Pancreas (tissue), 10 donors: Measurements from ENCODE around the gene IRAK2. TPM values are rescaled to one million over a fixed set of nuclear protein-coding genes. Genes with fewer than 3 reads are reported as not detected.

Experiments
- ATAC-seq, 4 donors: fragments of 200-7000 bp; cut with Tn5 transposase; one replicate each; pipeline versions ENCODE4 v1.8.0 to v1.9.1; 2020; ENCODE audit warnings: mild to moderate bottlenecking in 4 of 4, moderate library complexity in 4 of 4
- DNase-seq, 6 donors: peaks; one replicate each; pipeline ENCODE4 v3.0.0-alpha.2; 2020
- FAIRE-seq: peaks from 2 replicates; lab custom pipeline; 2012; peaks lifted over from hg19 to GRCh38; lab: Jason Lieb, UNC
- H3K27ac ChIP-seq, 4 donors: fragments of 200-600 bp; sonication (generic); 1 replicate in 3 of 4; 2 replicates in 1 of 4; pipeline versions ENCODE4 v1.5.0 to v1.8.0; 2020
- H3K27me3 ChIP-seq, 4 donors: fragments of 200-600 bp; one replicate each; pipeline ENCODE4 v1.8.0; 2021
- H3K36me3 ChIP-seq, 3 donors: fragments of 200-600 bp; sonication (generic) in 1 of 3; one replicate each; pipeline versions ENCODE4 v1.5.0 to v1.8.0; 2020 to 2021
- H3K4me1 ChIP-seq, 3 donors: fragments of 200-600 bp; one replicate each; pipeline ENCODE4 v1.8.0; 2021
- H3K4me3 ChIP-seq, 4 donors: fragments of 200-600 bp; sonication (generic) in 2 of 4; one replicate each; pipeline versions ENCODE4 v1.5.0 to v1.8.0; 2020 to 2021
- H3K9me3 ChIP-seq, 4 donors: fragments of 200-600 bp; one replicate each; pipeline ENCODE4 v1.8.0; 2021
- CTCF ChIP-seq, 4 donors: fragments of 200-600 bp; sonication (generic) in 3 of 4; IDR thresholded peaks; one replicate each; pipeline versions ENCODE4 v1.5.0 to v1.8.0; 2021; ENCODE audit warnings: antibody characterized with exemption in 4 of 4
- WGBS, 2 donors: extraction: QIAGEN DNeasy Blood & Tissue Kit; methylation state at CpG; one replicate each; pipeline ENCODE4 v1.1.7; 2013; 5-methylcytosine and 5-hydroxymethylcytosine counted together
- intact Hi-C, 3 donors: fragments of 100-400 bp; cut with DNase I; formaldehyde crosslinking; loops; one replicate each; pipeline versions ENCODE4 v1.11.1 to v1.14.2; 2022
- polyA plus RNA-seq, 2 donors: library from polyadenylated mRNA; stranded (reverse); fragments of 200-250 nt; gene quantifications; one replicate each; pipeline ENCODE4 v1.2.3, GENCODE V29; 2013
- total RNA-seq, 6 donors: library from RNA; stranded (reverse); fragmentation: NEBNext Ultra II Directional in 4 of 6; extraction: Animal tissue kit (Norgen Biotek cat#: 25700) in 4 of 6; gene quantifications; one replicate each; pipeline versions ENCODE4 v1.2.1 to v1.2.4, GENCODE V29; 2021 to 2023
- donor health status: healthy with polysubstance abuse.
- donor health status: DM: no; HTN: no; CAD: no; lungs with moderate emphysema.
- donor health status: DM: no; HTN: no; CAD: no.
- donor health status: control.
- donor health status: control.
- donor health status: Bipolar disorder and iron deficiency.
- donor health status: DM: yes; HTN: yes; CAD: no.
- donor health status: DM: no; HTN: no; CAD: no.
- donor health status: DM: no; HTN: no; CAD: no.
- donor health status: DM: yes; HTN: yes; CAD: no.

The IRAK2 gene
- total and polyA plus RNA-seq, 8 donors: 0.74 to 5.4 (median 1.2) TPM

- Histone ChIP-seq H3K36me3 (no peaks in the 10 kb centered on the region), H3K9me3 (no peaks in the 10 kb centered on the region), H3K4me1 (peaks cover 9 to 15% (median 14%) of the 10 kb centered on the region in 3 donors), H3K27me3 (no peaks in the 10 kb centered on the region), H3K27ac (peak within 1 kb of the TSS; percentile 67 to 80 (median 71)), H3K4me3 (peak within 1 kb of the TSS; percentile 84 to 99 (median 92))
- intact Hi-C loops: no loop called here
- FAIRE-seq (no peak), DNase-seq (peak; percentile 93 to 98 (median 96)), ATAC-seq (peak; percentile 96 to 98 (median 96))
- no peak for TF ChIP-seq CTCF (IDR thresholded peaks at IDR 0.05)
- 0 to 1% methylated on average over 60 to 80 of the region's 80 CpGs for WGBS, 2 donors
These were observed 83.7 kb downstream of the IRAK2 start, which contains the start of gene TATDN2 for GRCh38 chr3:10248184-10248983. Gene TATDN2 (plus strand): TSS chr3:10248459. CDS start chr3:10249201, 742 bp downstream.

GRCh38 chr3:10248984-10249748, 84.4 kb downstream of the IRAK2 start:
- Histone ChIP-seq H3K9me3 (no peaks in the 10 kb centered on the region), H3K4me3 (peak overlapping the region; percentile 84 to 99 (median 92)), H3K27me3 (no peaks in the 10 kb centered on the region), H3K36me3 (no peaks in the 10 kb centered on the region), H3K4me1 (peaks cover 17 to 23% (median 19%) of the 10 kb centered on the region in 3 donors), H3K27ac (peak overlapping the region; percentile 67 to 80 (median 71))
- ATAC-seq (peak; percentile 4 to 6 (median 4)), DNase-seq (peak in 5 of 6 donors; percentile 33 to 70 (median 47)), FAIRE-seq (no peak)
- no peak for TF ChIP-seq CTCF (IDR thresholded peaks at IDR 0.05)
- 1 to 2% methylated on average over 29 to 32 of the region's 32 CpGs for WGBS, 2 donors
- intact Hi-C loops: no loop called here

GRCh38 chr3:10249833-10250232, 85.1 kb downstream of the IRAK2 start:
- DNase-seq: no peak
- FAIRE-seq: no peak
- 5 to 9% methylated on average over 3 of the region's 3 CpGs for WGBS, 2 donors
- Histone ChIP-seq H3K4me3 (peak overlapping the region; percentile 84 to 99 (median 92)), H3K9me3 (no peaks in the 10 kb centered on the region), H3K27me3 (no peaks in the 10 kb centered on the region), H3K4me1 (peaks cover 20 to 26% (median 20%) of the 10 kb centered on the region in 3 donors), H3K36me3 (no peaks in the 10 kb centered on the region), H3K27ac (peak overlapping the region in 1 of 4 donors; percentile 73)
- no peak for TF ChIP-seq CTCF (IDR thresholded peaks at IDR 0.05)
- no peak for ATAC-seq
- intact Hi-C loops: no loop called here

GRCh38 chr3:10251006-10251405, 86.3 kb downstream of the IRAK2 start:
- Histone ChIP-seq H3K4me1 (peaks cover 20 to 26% (median 20%) of the 10 kb centered on the region in 3 donors), H3K27ac (no peak overlapping the region), H3K27me3 (no peaks in the 10 kb centered on the region), H3K4me3 (peak overlapping the region in 1 of 4 donors; percentile 84), H3K36me3 (peaks cover 0 to 5% (median 0%) of the 10 kb centered on the region in 3 donors), H3K9me3 (no peaks in the 10 kb centered on the region)
- DNase-seq: no peak
- ATAC-seq: no peak
- 97% methylated on average over 3 of the region's 3 CpGs for WGBS, 2 donors
- TF ChIP-seq CTCF (IDR thresholded peaks at IDR 0.05): no peak
- no peak for FAIRE-seq
- intact Hi-C loops: no loop called here
